AG09309 (cell line): Measurements from ENCODE around the gene ETV4.

Experiments
- DNase-seq: peaks from one replicate; pipeline ENCODE4 v3.0.0-alpha.2; 2010; ENCODE audit warnings: low read depth
- H3K4me3 ChIP-seq: 2 replicates; pipeline ENCODE4 v1.5.1; 2011; ENCODE audit warnings: mild to moderate bottlenecking, low read depth, low read length, moderate library complexity; ENCODE audit not compliant: control insufficient read depth
- CTCF ChIP-seq: IDR thresholded peaks from 2 replicates; pipeline ENCODE4 v1.5.1; 2011; ENCODE audit warnings: mild to moderate bottlenecking, low read depth, low read length, inconsistent platforms; ENCODE audit not compliant: insufficient read depth, control insufficient read depth; ENCODE audit errors: missing control alignments

ETV4 gene

GRCh38 chr17:43534909-43535308 is 11.2 kb downstream of the ETV4 start:
- no peak for TF ChIP-seq CTCF
- no peak for DNase-seq
- no peak overlapping the region for H3K4me3 ChIP-seq

- DNase-seq = no peak
- H3K4me3 ChIP-seq = no peak overlapping the region
- no peak for TF ChIP-seq CTCF
Measured at GRCh38 chr17:43533699-43534098, 12.4 kb downstream of the ETV4 start.

- no peak for DNase-seq
- no peak overlapping the region for H3K4me3 ChIP-seq
- no peak for TF ChIP-seq CTCF
Measured at GRCh38 chr17:43532581-43532980, 13.6 kb downstream of the ETV4 start.

- no peak overlapping the region for H3K4me3 ChIP-seq
- no peak for DNase-seq
- no peak for TF ChIP-seq CTCF
Measured at GRCh38 chr17:43531955-43532354, 14.2 kb downstream of the ETV4 start.

- H3K4me3 ChIP-seq = no peak overlapping the region
- no peak for DNase-seq
- TF ChIP-seq CTCF = no peak
Measured at GRCh38 chr17:43531082-43531378, 15.1 kb downstream of the ETV4 start.

- no peak for TF ChIP-seq CTCF
- no peak for DNase-seq
Measured at GRCh38 chr17:43530288-43531081, 15.7 kb downstream of the ETV4 start.

GRCh38 chr17:43529947-43530287 is 16.2 kb downstream of the ETV4 start:
- no peak for DNase-seq
- H3K4me3 ChIP-seq = no peak overlapping the region
- no peak for TF ChIP-seq CTCF

More at GRCh38 chr17:43530288-43531081, 15.7 kb downstream of the ETV4 start:
- H3K4me3 ChIP-seq = no peak overlapping the region; the same call in 1 of the 2 replicates
